Measurements from ENCODE around the gene CD7. TPM values are rescaled to one million over a fixed set of nuclear protein-coding genes. Genes with fewer than 3 reads are reported as not detected.

The CD7 gene
- total and polyA plus RNA-seq, 9 of the 15 experiments (the other 6 are each of a cell fraction or from before 2014, with no cell fraction given): 0.21 to 0.35 TPM; not detected in 7

GRCh38 chr17:82287868-82288801, 29.3 kb downstream of the CD7 start (continued):
- no peak for TF ChIP-seq ID3 (CRISPR knock-in tag; IDR thresholded peaks at IDR 0.05)
- peak; percentile 95 for TF ChIP-seq ID3 (tag; IDR thresholded peaks at IDR 0.05)
- TF ChIP-seq BRCA1 (IDR thresholded peaks at IDR 0.05): no peak
- no peak for TF ChIP-seq BRCA1 (CRISPR knock-in tag; IDR thresholded peaks at IDR 0.05)
- peak; percentile 60; the same call in 1 of the 2 replicates for TF ChIP-seq SUPT5H (IDR thresholded peaks at IDR 0.05)
- TF ChIP-seq ZNF134 (CRISPR knock-in tag; conservative IDR thresholded peaks at IDR 0.05): no peak
- TF ChIP-seq TSHZ1 (CRISPR knock-in tag; IDR thresholded peaks at IDR 0.05): no peak
- peak; percentile 67; the same call in 1 of the 2 replicates for TF ChIP-seq TAF7 (tag; IDR thresholded peaks at IDR 0.05)
- TF ChIP-seq SAP30 (IDR thresholded peaks at IDR 0.05; ENCODE audit: borderline replicate concordance, insufficient read depth, low read depth, low read length, poor library complexity, severe bottlenecking): no peak
- peak; percentile 74; the same call in 1 of the 2 replicates for TF ChIP-seq GTF2E2 (tag; IDR thresholded peaks at IDR 0.05)
- 0 out of 4 replicates have a peak, but pooled peaks of 1 of the 2 experiments have one; percentile 23 for TF ChIP-seq BCLAF1 (IDR thresholded peaks at IDR 0.05; ENCODE audit: borderline replicate concordance in 1 of 2, control insufficient read depth in 1 of 2, low read depth in 2 of 2, low read length in 1 of 2)
- TF ChIP-seq CGGBP1 (CRISPR knock-in tag; IDR thresholded peaks at IDR 0.05): no peak
- no peak for TF ChIP-seq KHSRP (IDR thresholded peaks at IDR 0.05)
- TF ChIP-seq HDAC1 (IDR thresholded peaks at IDR 0.05): peak in 1 of 2 experiments; percentile 95; a peak in 2 of 4 replicates
- TF ChIP-seq TCF3 (CRISPR knock-in tag; IDR thresholded peaks at IDR 0.05): peak; percentile 26; the same call in 1 of the 2 replicates
- TF ChIP-seq MITF (IDR thresholded peaks at IDR 0.05): peak; percentile 95
- TF ChIP-seq ZNF668 (CRISPR knock-in tag; IDR thresholded peaks at IDR 0.05): no peak
- 0 out of 2 replicates have a peak, but pooled peaks have one; percentile 63 for TF ChIP-seq CBX5 (IDR thresholded peaks at IDR 0.05; ENCODE audit: borderline replicate concordance, low read depth)

Measured in K562 (cell line).